IMR-90 (cell line): Measurements from ENCODE around the gene BCL11A. TPM values are rescaled to one million over a fixed set of nuclear protein-coding genes. Genes with fewer than 3 reads are reported as not detected.

Experiments
- ATAC-seq: fragments of 200-7000 bp; cut with Tn5 transposase; 2 replicates; pipeline ENCODE4 v1.9.1; 2020; ENCODE audit warnings: low read depth, mild to moderate bottlenecking, moderate library complexity
- BruUV-seq: library from RNA; stranded (reverse); fragments of 400-500 nt; replicated peaks from 2 replicates; lab custom pipeline; 2021; lab: Mats Ljungman, UMichigan
- CTCF ChIA-PET: fragments of 300-600 bp; formaldehyde crosslinking; extraction: SDS; loops from one replicate; lab custom pipeline; 2021; ENCODE audit warnings: antibody characterized with exemption; lab: Yijun Ruan, JAX
- POLR2A ChIA-PET: fragments of 300-600 bp; sonication (Branson Sonifier 250); formaldehyde crosslinking; loops from one replicate; lab custom pipeline; 2022; ENCODE audit warnings: antibody characterized with exemption; ENCODE audit not compliant: unreplicated experiment; lab: Charles Lee
- DNase-seq: peaks from one replicate; pipeline ENCODE4 v3.0.0; 2013
- H2AFZ ChIP-seq: replicated peaks from 2 replicates; pipeline ENCODE3; 2013; ENCODE audit warnings: low read length, mild to moderate bottlenecking; ENCODE audit not compliant: poor library complexity
- H2AK5ac ChIP-seq: 2 replicates; pipeline ENCODE4 v1.6.1; 2013; ENCODE audit warnings: low read depth, low read length, inconsistent platforms
- H2AK9ac ChIP-seq: replicated peaks from 2 replicates; pipeline ENCODE3; 2013; ENCODE audit warnings: mild to moderate bottlenecking, low read depth, low read length, moderate library complexity; ENCODE audit not compliant: poor library complexity
- H2BK120ac ChIP-seq: 2 replicates; pipeline ENCODE4 v1.6.1; 2013; ENCODE audit warnings: low read depth, low read length, inconsistent platforms
- H2BK15ac ChIP-seq: 3 replicates; pipeline ENCODE4 v1.6.1; 2013; ENCODE audit warnings: low read depth, low read length, inconsistent platforms
- H2BK20ac ChIP-seq: 2 replicates; pipeline ENCODE4 v1.6.1; 2013; ENCODE audit warnings: low read depth, mild to moderate bottlenecking, inconsistent platforms, low read length, moderate library complexity
- H2BK5ac ChIP-seq: 2 replicates; pipeline ENCODE4 v1.6.1; 2013; ENCODE audit warnings: mild to moderate bottlenecking, low read depth, low read length, inconsistent platforms; ENCODE audit not compliant: poor library complexity, severe bottlenecking
- H3K14ac ChIP-seq: replicated peaks from 2 replicates; pipeline ENCODE4 v1.6.1; 2013; ENCODE audit warnings: low read depth, low read length, inconsistent platforms
- H3K18ac ChIP-seq: 2 replicates; pipeline ENCODE4 v1.6.1; 2013; ENCODE audit warnings: low read depth, low read length, control low read depth
- H3K23ac ChIP-seq: 2 replicates; pipeline ENCODE4 v1.6.1; 2013; ENCODE audit warnings: low read depth, low read length, inconsistent platforms
- H3K27ac ChIP-seq: 2 replicates; pipeline ENCODE4 v1.5.1; 2013; ENCODE audit warnings: mild to moderate bottlenecking, control low read depth, low read length; ENCODE audit not compliant: insufficient read depth
- H3K27me3 ChIP-seq: 2 replicates; pipeline ENCODE4 v1.6.1; 2013; ENCODE audit warnings: low read length; ENCODE audit not compliant: control insufficient read depth, insufficient read depth
- H3K36me3 ChIP-seq: 2 replicates; pipeline ENCODE4 v1.6.1; 2013; ENCODE audit warnings: low read length, mixed read lengths; ENCODE audit not compliant: control insufficient read depth, insufficient read depth
- H3K4ac ChIP-seq: 2 replicates; pipeline ENCODE4 v1.6.1; 2013; ENCODE audit warnings: low read depth, low read length, inconsistent platforms
- H3K4me1 ChIP-seq: 2 replicates; pipeline ENCODE4 v1.6.1; 2013; ENCODE audit warnings: low read length, mixed read lengths; ENCODE audit not compliant: control insufficient read depth, insufficient read depth
- H3K4me2 ChIP-seq: 2 replicates; pipeline ENCODE4 v1.6.1; 2013; ENCODE audit warnings: low read depth, mild to moderate bottlenecking, control low read depth, low read length, moderate library complexity
- H3K4me3 ChIP-seq: 2 replicates; pipeline ENCODE4 v1.5.1; 2013; ENCODE audit warnings: low read depth, mild to moderate bottlenecking, control low read depth, low read length, moderate library complexity; ENCODE audit not compliant: insufficient read depth
- H3K56ac ChIP-seq: 2 replicates; pipeline ENCODE4 v1.6.1; 2013; ENCODE audit warnings: low read length, inconsistent platforms; ENCODE audit not compliant: insufficient read depth; ENCODE audit errors: extremely low read depth
- H3K79me1 ChIP-seq, 2 experiments: 2 replicates each; pipeline ENCODE4 v1.6.1; 2013; ENCODE audit warnings: low read length in 2 of 2, inconsistent platforms in 1 of 2, low read depth in 1 of 2
- H3K9ac ChIP-seq: 2 replicates; pipeline ENCODE4 v1.6.1; 2013; ENCODE audit warnings: low read depth, low read length, control low read depth
- H3K9me1 ChIP-seq: 2 replicates; pipeline ENCODE4 v1.6.1; 2013; ENCODE audit warnings: low read length, inconsistent platforms; ENCODE audit not compliant: insufficient read depth
- H3K9me3 ChIP-seq: 2 replicates; pipeline ENCODE4 v1.6.1; 2013; ENCODE audit warnings: low read length; ENCODE audit not compliant: control insufficient read depth, insufficient read depth
- H4K20me1 ChIP-seq: 2 replicates; pipeline ENCODE4 v1.6.1; 2013; ENCODE audit warnings: low read length, inconsistent platforms; ENCODE audit not compliant: insufficient read depth
- H4K5ac ChIP-seq: 2 replicates; pipeline ENCODE4 v1.6.1; 2013; ENCODE audit warnings: mild to moderate bottlenecking, low read depth, low read length, control low read depth
- H4K8ac ChIP-seq, 2 experiments: 2 replicates each; pipeline ENCODE4 v1.6.1; 2013; ENCODE audit warnings: low read depth in 2 of 2, low read length in 2 of 2, control low read depth in 1 of 2, inconsistent platforms in 1 of 2
- H4K91ac ChIP-seq: 2 replicates; pipeline ENCODE4 v1.6.1; 2013; ENCODE audit warnings: low read depth, low read length, inconsistent platforms; ENCODE audit not compliant: insufficient read depth
- CEBPB ChIP-seq: IDR thresholded peaks from 2 replicates; pipeline ENCODE4 v1.6.1; 2012; ENCODE audit warnings: low read depth, low read length, improper control_type of control experiment
- CHD1 ChIP-seq: IDR thresholded peaks from 2 replicates; pipeline ENCODE4 v1.6.1; 2012; ENCODE audit warnings: low read depth, low read length, improper control_type of control experiment
- ELK1 ChIP-seq: fragments of 150-350 bp; IDR thresholded peaks from 2 replicates; pipeline ENCODE4 v1.6.1; 2016; ENCODE audit warnings: low read depth, mild to moderate bottlenecking, low read length, moderate library complexity, borderline replicate concordance
- FOS ChIP-seq: fragments of 150-350 bp; IDR thresholded peaks from 2 replicates; pipeline ENCODE4 v1.6.1; 2016; ENCODE audit warnings: low read depth, low read length
- MAFK ChIP-seq: IDR thresholded peaks from 2 replicates; pipeline ENCODE4 v1.6.1; 2012; ENCODE audit warnings: low read depth, low read length, improper control_type of control experiment
- MAZ ChIP-seq: IDR thresholded peaks from 2 replicates; pipeline ENCODE4 v1.6.1; 2012; ENCODE audit warnings: low read depth, mild to moderate bottlenecking, low read length, improper control_type of control experiment, moderate library complexity, borderline replicate concordance
- MXI1 ChIP-seq: IDR thresholded peaks from 2 replicates; pipeline ENCODE4 v1.6.1; 2012; ENCODE audit warnings: low read depth, mild to moderate bottlenecking, low read length, moderate library complexity, borderline replicate concordance
- NFE2L2 ChIP-seq: fragments of 150-350 bp; IDR thresholded peaks from 2 replicates; pipeline ENCODE4 v1.6.1; 2016; ENCODE audit warnings: low read depth, mild to moderate bottlenecking, low read length
- POLR2A ChIP-seq: IDR thresholded peaks from 2 replicates; pipeline ENCODE4 v1.6.1; 2012; ENCODE audit warnings: mild to moderate bottlenecking, low read depth, low read length
- RAD21 ChIP-seq: IDR thresholded peaks from 2 replicates; pipeline ENCODE4 v1.6.1; 2012; ENCODE audit warnings: low read length, improper control_type of control experiment
- RCOR1 ChIP-seq: IDR thresholded peaks from 2 replicates; pipeline ENCODE4 v1.6.1; 2012; ENCODE audit warnings: mild to moderate bottlenecking, low read length, improper control_type of control experiment; ENCODE audit not compliant: insufficient replicate concordance
- RFX5 ChIP-seq: IDR thresholded peaks from 2 replicates; pipeline ENCODE4 v1.8.0; 2012; ENCODE audit warnings: low read depth, mild to moderate bottlenecking, low read length, moderate library complexity
- SMC3 ChIP-seq: fragments of 150-350 bp; IDR thresholded peaks from 2 replicates; pipeline ENCODE4 v1.6.1; 2016; ENCODE audit warnings: low read depth, mild to moderate bottlenecking, antibody characterized with exemption, low read length, moderate library complexity
- USF2 ChIP-seq: fragments of 150-350 bp; IDR thresholded peaks from 2 replicates; pipeline ENCODE4 v1.6.1; 2017; ENCODE audit warnings: mild to moderate bottlenecking, antibody characterized with exemption, low read length, low read depth
- WGBS, 2 experiments: methylation state at CpG; one replicate each; pipeline versions ENCODE4 v1.1.5 to v1.1.7; 2013; ENCODE audit warnings: missing lambda C conversion rate in 2 of 2; ENCODE audit not compliant: insufficient read length in 1 of 2; ENCODE audit errors: extremely low coverage in 2 of 2; 5-methylcytosine and 5-hydroxymethylcytosine counted together
- dilution Hi-C: fragments of 300-500 bp; cut with HindIII; formaldehyde crosslinking; loops from one replicate; pipeline ENCODE4 v1.14.3; 2018; ENCODE audit warnings: low sequenced_read_pairs; ENCODE audit not compliant: unreplicated experiment
- in situ Hi-C: fragments of 300-500 bp; cut with MboI; formaldehyde crosslinking; loops from 3 replicates; pipeline ENCODE4 v1.14.3; 2019; ENCODE audit warnings: low sequenced_read_pairs, inconsistent platforms, mixed read lengths
- intact Hi-C: fragments of 100-400 bp; cut with micrococcal nuclease; formaldehyde crosslinking; loops from 2 replicates; pipeline ENCODE4 v1.10.0; 2022
- polyA plus RNA-seq, 3 experiments: library from polyadenylated mRNA; depleted of rRNA; stranded (reverse); fragments of >200 nt; gene quantifications; 2 replicates each; pipeline ENCODE4 v1.2.3, GENCODE V29; 2012; ENCODE audit warnings: low replicate concordance in 1 of 3
- total RNA-seq: library from RNA; depleted of rRNA; stranded (reverse); fragments of >200 nt; gene quantifications from 2 replicates; pipeline ENCODE4 v1.2.3, GENCODE V29; 2012

BCL11A gene
- total and polyA plus RNA-seq, 2 of the 4 experiments (the other 2 are of a cell fraction) = 1.0 to 1.1 TPM

- dilution Hi-C loops (no loop called here), in situ Hi-C loops (no loop called here), intact Hi-C loops (no loop called here)
- POLR2A ChIA-PET = no interaction called here
- no peak overlapping the region for H3K27ac ChIP-seq
- no peak overlapping the region for H2BK120ac ChIP-seq
- H3K79me1 ChIP-seq = no peaks in the 10 kb centered on the region
- H3K56ac ChIP-seq = no peak overlapping the region
- CTCF ChIA-PET = no interaction called here
- H3K9ac ChIP-seq = no peak overlapping the region
- H4K20me1 ChIP-seq = no peaks in the 10 kb centered on the region
- no peak overlapping the region for H4K5ac ChIP-seq
- H3K4ac ChIP-seq = no peak overlapping the region
- TF ChIP-seq CHD1 (no peak), MAFK (no peak), USF2 (no peak), RFX5 (no peak), ELK1 (no peak), NFE2L2 (no peak), RCOR1 (no peak), MAZ (no peak), CEBPB (no peak), RAD21 (no peak), FOS (no peak), POLR2A (no peak), SMC3 (no peak), MXI1 (no peak)
- no peak overlapping the region for H2AK9ac ChIP-seq
- no peaks in the 10 kb centered on the region for H3K9me1 ChIP-seq
- no peaks in the 10 kb centered on the region; the same call in 1 of the 2 replicates for H3K27me3 ChIP-seq
- H3K14ac ChIP-seq = no peak overlapping the region
- H2AFZ ChIP-seq = no peak overlapping the region
- no peak overlapping the region for H3K4me3 ChIP-seq
- no peak overlapping the region for H3K18ac ChIP-seq
- no peak overlapping the region for H3K23ac ChIP-seq
- BruUV-seq = no TSS peak
- DNase-seq (no peak), ATAC-seq (no peak)
- H3K36me3 ChIP-seq = no peaks in the 10 kb centered on the region
- no CpG with 5 or more reads among the region's 5 CpGs for WGBS, 2 experiments
- no peak overlapping the region for H2BK15ac ChIP-seq
- no peak overlapping the region for H2BK20ac ChIP-seq
- H3K9me3 ChIP-seq = no peaks in the 10 kb centered on the region
- H2AK5ac ChIP-seq = no peak overlapping the region
- H4K91ac ChIP-seq = no peak overlapping the region
- H4K8ac ChIP-seq = no peak overlapping the region
- H2BK5ac ChIP-seq = no peak overlapping the region
- no peaks in the 10 kb centered on the region for H3K4me1 ChIP-seq
- no peak overlapping the region for H3K4me2 ChIP-seq
These were observed 140.8 kb downstream of the BCL11A start for GRCh38 chr2:60412620-60413019.
